Heart left ventricle (tissue), 16 donors: ENCODE results near the gene CDON. TPM values are rescaled to one million over a fixed set of nuclear protein-coding genes. Genes with fewer than 3 reads are reported as not detected.

ENCODE experiments used
- ATAC-seq, 4 donors: fragments of 200-7000 bp; cut with Tn5 transposase; one replicate each; pipeline ENCODE4 v1.9.1; 2020 to 2022; ENCODE audit warnings: moderate library complexity in 4 of 4, mild to moderate bottlenecking in 3 of 4, moderate number of reproducible peaks in 1 of 4
- DNase-seq, 5 donors: peaks; one replicate each; pipeline ENCODE4 v3.0.0-alpha.2; 2020
- H3K27ac ChIP-seq, 12 donors: fragments of 200-600 bp; sonication (generic) in 4 of 12; one replicate each; pipeline versions ENCODE4 v1.5.0 to v1.8.0; 2016 to 2022; ENCODE audit warnings: mild to moderate bottlenecking in 2 of 12
- H3K27me3 ChIP-seq, 9 donors: fragments of 200-600 bp; sonication (generic) in 2 of 9; one replicate each; pipeline versions ENCODE4 v1.5.1 to v1.8.0; 2016 to 2022; ENCODE audit warnings: mild to moderate bottlenecking in 3 of 9
- H3K36me3 ChIP-seq, 9 donors: fragments of 200-600 bp; sonication (generic) in 2 of 9; one replicate each; pipeline versions ENCODE4 v1.5.0 to v1.8.0; 2018 to 2022; ENCODE audit warnings: mild to moderate bottlenecking in 2 of 9
- H3K4me1 ChIP-seq, 12 donors: fragments of 200-600 bp; sonication (generic) in 4 of 12; one replicate each; pipeline versions ENCODE4 v1.5.0 to v1.8.0; 2016 to 2022; ENCODE audit warnings: mild to moderate bottlenecking in 3 of 12
- H3K4me3 ChIP-seq, 12 donors: fragments of 200-600 bp; sonication (generic) in 4 of 12; one replicate each; pipeline versions ENCODE4 v1.5.0 to v1.8.0; 2017 to 2022; ENCODE audit warnings: mild to moderate bottlenecking in 9 of 12, moderate library complexity in 4 of 12
- H3K9me3 ChIP-seq, 12 donors: fragments of 200-600 bp; sonication (generic) in 4 of 12; one replicate each; pipeline versions ENCODE4 v1.5.0 to v1.8.0; 2016 to 2022; ENCODE audit warnings: mild to moderate bottlenecking in 1 of 12
- CTCF ChIP-seq, 12 donors: fragments of 200-600 bp; sonication (generic) in 4 of 12; IDR thresholded peaks; one replicate each; pipeline versions ENCODE4 v1.5.0 to v1.8.0; 2018 to 2022; ENCODE audit warnings: antibody characterized with exemption in 12 of 12, mild to moderate bottlenecking in 5 of 12
- POLR2A ChIP-seq, 2 donors: fragments of 450-650 bp; IDR thresholded peaks; one replicate each; pipeline ENCODE4 v1.6.1; 2017; ENCODE audit warnings: antibody characterized with exemption in 2 of 2, mild to moderate bottlenecking in 2 of 2, moderate library complexity in 2 of 2
- WGBS, 4 donors: extraction: QIAGEN DNeasy Blood & Tissue Kit in 2 of 4; methylation state at CpG; one replicate each; pipeline versions ENCODE4 v1.1.5 to v1.1.7; 2013 to 2018; 5-methylcytosine and 5-hydroxymethylcytosine counted together
- intact Hi-C, 10 donors: fragments of 100-400 bp; cut with DNase I; formaldehyde crosslinking; loops; one replicate each; pipeline versions ENCODE4 v1.11.1 to v1.14.2; 2022
- polyA plus RNA-seq, 2 donors: library from polyadenylated mRNA; stranded (reverse); fragments of 200-250 nt; gene quantifications; one replicate each; pipeline ENCODE4 v1.2.3, GENCODE V29; 2013
- total RNA-seq, 9 donors: library from RNA; depleted of rRNA in 2 of 9; stranded (reverse); fragments of >200 nt in 2 of 9; fragmentation: NEBNext Ultra II Directional in 3 of 9; extraction: Animal tissue kit (Norgen Biotek cat#: 25700) in 3 of 9; gene quantifications; one replicate each; pipeline versions ENCODE4 v1.1.0 to v1.2.4, GENCODE V29; 2016 to 2023
- donor health status: ischemic (EF 13 %, LVEDD 7.1; RV severe dilation, severe dysfunction).
- donor health status: healthy with polysubstance abuse.
- donor health status: DM: no; HTN: yes; CAD: no.
- donor health status: DM: no; HTN: no; CAD: no.
- donor health status: ischemic (EF 25% LVEDD 6.9; RV normal size, moderate dysfunction).
- donor health status: ischemic (EF 25% LVEDD 5.7; RV mildly dilated, moderate dysfunction).
- donor health status: healthy.
- donor health status: DM: yes; HTN: yes; CAD: no.
- donor health status: ischemic (EF 35%, LVEDD 5.7; RV mildly dilated, moderate dysfunction).
- donor health status: nonischemic (EF 11% LVEDD 7.7; RV severe dilation, severe dysfunction).
- donor health status: DM: yes; HTN: yes; CAD: no.
- donor health status: PGD.
- donor health status: ischemic (EF 29% LVEDD 5.4; RV normal size, mild dysfunction).
- donor health status: nonischemic (EF 23%, LVEDD 6.1; RV moderate dilation, normal function).

The CDON gene
- total and polyA plus RNA-seq, 11 donors: 1.2 to 51.5 (median 7.3) TPM

- Histone ChIP-seq H3K27me3 (peaks cover 0 to 3% (median 0%) of the 10 kb centered on the region in 9 donors), H3K4me3 (no peak overlapping the region), H3K9me3 (no peaks in the 10 kb centered on the region), H3K27ac (no peak overlapping the region), H3K4me1 (no peaks in the 10 kb centered on the region), H3K36me3 (no peaks in the 10 kb centered on the region)
- DNase-seq: no peak
- intact Hi-C loops: no loop called here
- no peak for TF ChIP-seq CTCF (IDR thresholded peaks at IDR 0.05)
- WGBS, 4 donors: 72 to 78% (median 73%) methylated on average over 5 of the region's 5 CpGs
- no peak for ATAC-seq
Observed at GRCh38 chr11:126072141-126072741, 9.6 kb upstream of the CDON start.

GRCh38 chr11:126063507-126063852, 814 bp upstream of the CDON start:
- Histone ChIP-seq H3K4me1 (peaks cover 0 to 20% (median 8%) of the 10 kb centered on the region in 12 donors), H3K9me3 (peaks cover 0 to 3% (median 0%) of the 10 kb centered on the region in 12 donors), H3K27ac (peak overlapping the region in 1 of 12 donors; percentile 71), H3K36me3 (no peaks in the 10 kb centered on the region), H3K27me3 (peaks cover 0 to 12% (median 0%) of the 10 kb centered on the region in 9 donors), H3K4me3 (peak overlapping the region in 11 of 12 donors; percentile 60 to 94 (median 72))
- intact Hi-C loops: loop anchor here in 7 of 10 donors (2.0 to 10.0 kb wide), 9 partner anchors 49 to 204 kb away; partner anchors contain the start of genes FAM118B (in 1 of the 7), FOXRED1 (in 1 of the 7), RPUSD4 (in 1 of the 7) and SRPRA (in 1 of the 7)
- 22 to 28% (median 24%) methylated on average over 10 of the region's 10 CpGs for WGBS, 4 donors
- no peak for ATAC-seq
- TF ChIP-seq POLR2A (IDR thresholded peaks at IDR 0.05) (no peak), CTCF (IDR thresholded peaks at IDR 0.05) (no peak)
- DNase-seq: no peak

GRCh38 chr11:126061707-126062678, 673 bp downstream of the CDON start:
- DNase-seq: peak in 4 of 5 donors; percentile 30 to 69 (median 44)
- no peak for ATAC-seq
- Histone ChIP-seq H3K4me3 (peak overlapping the region; percentile 60 to 94 (median 73)), H3K4me1 (peaks cover 0 to 20% (median 8%) of the 10 kb centered on the region in 12 donors), H3K36me3 (no peaks in the 10 kb centered on the region), H3K9me3 (peaks cover 0 to 3% (median 0%) of the 10 kb centered on the region in 12 donors), H3K27ac (peak overlapping the region in 10 of 12 donors; percentile 15 to 85 (median 74)), H3K27me3 (peaks cover 0 to 12% (median 0%) of the 10 kb centered on the region in 9 donors)
- intact Hi-C loops: loop anchor here in 7 of 10 donors (2.0 to 10.0 kb wide), 9 partner anchors 50 to 205 kb away; partner anchors contain the start of genes FAM118B (in 1 of the 7), FOXRED1 (in 1 of the 7), RPUSD4 (in 1 of the 7) and SRPRA (in 1 of the 7)
- no peak for TF ChIP-seq POLR2A (IDR thresholded peaks at IDR 0.05)
- TF ChIP-seq CTCF (IDR thresholded peaks at IDR 0.05): peak in 9 of 12 donors; percentile 13 to 52 (median 36)
- 1 to 2% (median 2%) methylated on average over 16 to 57 of the region's 57 CpGs for WGBS, 4 donors
